HG02852 (cell line): ENCODE data around the gene NFIA.

Experiments used
- ATAC-seq: cut with Tn5 transposase; IDR thresholded peaks from one replicate; pipeline ENCODE4 v1.9.1; 2021; ENCODE audit warnings: mild to moderate bottlenecking, moderate library complexity; ENCODE audit not compliant: unreplicated experiment

Gene NFIA

DNA sequence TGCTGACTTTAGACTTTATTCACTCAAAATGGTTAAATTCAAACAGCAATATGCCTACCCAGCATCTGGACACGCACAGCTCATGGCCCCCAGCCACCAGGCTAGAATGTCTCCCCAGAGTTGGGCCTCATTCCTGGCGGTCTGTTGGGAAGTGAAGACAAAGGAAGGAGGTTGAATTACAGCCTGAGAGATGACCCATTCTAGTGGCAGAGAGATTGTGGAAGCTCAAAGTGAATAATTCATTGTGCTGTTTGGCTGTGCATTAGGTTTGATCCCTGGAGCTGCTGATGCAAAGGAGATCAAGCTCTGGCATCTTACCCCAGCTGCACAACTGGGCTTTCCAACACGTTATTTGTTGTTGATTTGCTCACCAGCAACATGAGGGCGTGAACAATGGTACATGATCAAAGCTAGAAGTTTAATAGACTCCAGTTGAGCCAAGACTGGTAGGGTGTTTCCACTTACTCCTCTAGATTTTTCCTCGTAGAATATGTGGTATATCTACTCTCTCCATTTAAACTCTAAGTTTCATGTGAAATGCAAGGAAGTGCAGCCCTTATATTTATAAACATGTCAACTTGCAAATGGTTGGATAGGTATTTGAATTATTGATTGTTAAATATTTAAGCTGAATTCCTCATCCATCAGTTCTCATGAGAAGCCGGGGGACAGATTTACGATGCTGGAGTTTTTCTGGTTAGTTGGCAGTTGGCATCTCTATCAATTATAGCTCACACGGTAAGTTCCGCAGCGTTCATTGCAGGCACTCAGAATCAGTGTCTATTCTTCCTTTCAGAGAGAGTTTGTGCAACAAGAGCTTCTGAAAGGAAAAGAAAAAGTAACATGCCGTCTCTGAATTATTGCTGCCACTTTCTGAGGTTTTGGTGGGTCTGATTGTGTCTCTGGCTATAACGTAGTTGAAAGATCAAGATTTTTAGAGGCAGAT, 419.9 kb downstream of the NFIA start:
- no peak for ATAC-seq

DNA sequence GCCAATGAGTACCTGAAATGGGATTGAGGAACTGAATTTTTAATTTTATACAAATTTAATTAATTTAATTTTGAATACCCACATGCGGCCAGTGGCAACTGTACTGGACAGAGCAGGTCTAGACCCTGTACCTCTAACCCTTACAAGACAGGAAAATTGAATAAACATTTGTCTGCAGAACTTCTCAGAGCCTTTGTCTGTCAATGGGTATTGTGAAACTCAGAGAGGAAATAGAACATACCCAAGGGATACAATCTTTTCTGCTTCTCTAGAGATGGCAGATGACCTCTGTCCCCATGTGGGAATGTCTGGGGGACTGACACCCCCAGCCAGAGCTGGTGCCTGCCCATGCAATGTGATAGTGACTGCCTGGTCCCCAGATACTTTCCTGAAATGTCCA, 421.9 kb downstream of the NFIA start:
- ATAC-seq = no peak

DNA sequence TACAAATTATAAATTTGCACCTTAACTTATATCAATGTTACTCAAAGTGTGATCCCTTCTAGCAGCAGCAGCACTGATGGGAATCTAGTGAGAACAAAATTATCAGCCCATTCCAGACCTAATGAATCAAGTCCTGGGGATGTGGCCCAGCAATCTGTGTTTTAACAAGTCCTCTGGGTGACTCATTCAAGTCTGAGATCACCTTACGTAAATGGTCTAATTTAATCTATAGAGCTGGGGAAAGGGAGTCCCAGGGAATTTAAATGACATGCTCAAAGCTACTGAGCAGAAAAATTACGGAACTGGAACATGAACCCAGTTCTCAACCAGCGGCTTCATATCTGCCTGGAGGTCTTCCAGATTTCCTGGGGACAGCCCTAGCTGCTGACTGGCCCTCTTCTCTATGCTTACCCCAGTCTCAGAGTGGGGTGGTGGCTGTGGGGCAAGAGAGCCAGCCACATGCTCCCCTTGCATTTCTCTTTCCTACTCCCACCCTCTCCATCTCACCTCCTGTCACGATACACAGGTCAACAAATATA, 422.6 kb downstream of the NFIA start:
- no peak for ATAC-seq

DNA sequence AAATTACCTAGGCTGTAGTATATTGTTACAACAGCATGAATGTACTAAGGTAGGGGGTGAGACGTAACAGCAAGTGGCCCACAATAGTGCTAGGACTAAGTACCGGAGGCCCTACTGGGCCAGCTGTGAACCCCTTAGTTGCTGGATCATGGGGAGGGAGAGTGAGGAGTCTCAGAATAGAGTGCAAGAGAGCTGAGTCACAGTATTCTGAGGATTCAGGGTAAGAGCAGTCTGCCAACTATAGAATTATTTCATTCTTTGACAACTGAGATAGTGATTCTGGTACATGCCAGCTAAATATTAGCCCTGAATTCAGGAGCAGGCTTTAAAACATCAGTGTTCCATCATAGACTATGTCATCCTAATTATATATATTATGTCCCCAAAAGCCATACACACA, 423.9 kb downstream of the NFIA start:
- no peak for ATAC-seq

DNA sequence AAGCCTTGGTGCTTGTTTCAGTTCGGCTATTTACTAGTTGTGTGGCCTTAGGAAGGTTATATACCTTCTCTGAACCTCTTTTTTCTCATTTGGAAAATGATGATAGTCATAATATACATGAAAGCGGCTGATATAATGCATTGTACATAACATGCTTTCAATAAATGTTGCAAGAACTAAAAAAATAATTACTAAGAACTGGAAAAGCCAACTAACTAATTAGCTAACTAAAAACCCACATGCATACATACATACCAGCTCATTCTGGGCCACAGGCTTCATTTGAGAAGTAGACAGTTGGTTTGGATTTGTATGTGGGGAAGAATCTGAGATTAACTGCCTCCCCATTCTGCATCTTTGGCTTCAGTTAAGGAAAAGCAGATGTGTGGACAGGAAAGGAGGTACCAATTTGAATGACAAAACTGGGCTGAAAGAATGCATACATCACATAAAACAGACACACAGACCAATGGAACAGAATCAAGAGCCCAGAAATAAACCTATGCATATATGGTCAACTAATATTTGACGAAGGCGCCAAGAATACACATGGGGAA, 424.7 kb downstream of the NFIA start:
- ATAC-seq = no peak
